GM18951 (cell line): ENCODE measurements around the gene RAB4A.

Experiments
- POLR2A ChIP-seq: IDR thresholded peaks from 4 replicates; pipeline ENCODE4 v1.6.1; 2011; ENCODE audit warnings: mild to moderate bottlenecking; ENCODE audit not compliant: insufficient read length, insufficient read depth; ENCODE audit errors: extremely low read depth
- in situ Hi-C: fragments of 300-500 bp; cut with MboI; formaldehyde crosslinking; loops from one replicate; pipeline ENCODE4 v1.12.0; 2022; ENCODE audit warnings: low sequenced_read_pairs, mixed read lengths, inconsistent platforms; ENCODE audit not compliant: unreplicated experiment

RAB4A gene

GRCh38 chr1:229344937-229345684 is 74.2 kb downstream of the RAB4A start:
- in situ Hi-C loops = no loop called here
- TF ChIP-seq POLR2A = no peak

GRCh38 chr1:229347528-229347927 is 76.6 kb downstream of the RAB4A start:
- in situ Hi-C loops = no loop called here
- TF ChIP-seq POLR2A = no peak

- in situ Hi-C loops = no loop called here
- TF ChIP-seq POLR2A = no peak
Measured at GRCh38 chr1:229349463-229350385, 78.8 kb downstream of the RAB4A start.

- TF ChIP-seq POLR2A = no peak
- in situ Hi-C loops = no loop called here
Measured at GRCh38 chr1:229352975-229353374, 82.1 kb downstream of the RAB4A start.

GRCh38 chr1:229354226-229354625 is 83.3 kb downstream of the RAB4A start:
- TF ChIP-seq POLR2A = no peak
- in situ Hi-C loops = no loop called here
